ENCODE measurements around the gene RNF2. TPM values are rescaled to one million over a fixed set of nuclear protein-coding genes. Genes with fewer than 3 reads are reported as not detected.

The RNF2 gene
- total RNA-seq, 4 donors from 2014 or later, result 9.2 to 22.1 (median 20.5) TPM

DNA sequence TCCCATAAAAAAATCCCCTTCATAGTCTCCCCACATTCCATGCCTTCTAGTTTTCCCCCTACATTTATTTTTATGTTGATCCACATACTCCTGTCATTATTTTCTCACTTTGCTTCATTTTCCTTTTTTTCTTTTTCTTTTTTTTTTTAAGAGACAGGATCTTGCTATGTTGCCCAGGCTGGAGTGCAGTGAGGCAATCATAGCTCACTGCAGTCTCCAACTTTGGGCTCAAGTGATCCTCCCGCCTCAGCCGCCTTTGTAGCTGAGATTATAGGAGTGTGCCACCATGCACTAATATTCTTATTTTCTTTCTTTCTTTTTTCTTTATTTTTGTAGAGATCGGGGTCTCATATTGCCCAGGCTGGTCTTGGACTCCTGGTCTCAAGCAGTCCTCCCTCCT is 7.8 kb downstream of the RNF2 start:
- TF ChIP-seq, protein P1, sequence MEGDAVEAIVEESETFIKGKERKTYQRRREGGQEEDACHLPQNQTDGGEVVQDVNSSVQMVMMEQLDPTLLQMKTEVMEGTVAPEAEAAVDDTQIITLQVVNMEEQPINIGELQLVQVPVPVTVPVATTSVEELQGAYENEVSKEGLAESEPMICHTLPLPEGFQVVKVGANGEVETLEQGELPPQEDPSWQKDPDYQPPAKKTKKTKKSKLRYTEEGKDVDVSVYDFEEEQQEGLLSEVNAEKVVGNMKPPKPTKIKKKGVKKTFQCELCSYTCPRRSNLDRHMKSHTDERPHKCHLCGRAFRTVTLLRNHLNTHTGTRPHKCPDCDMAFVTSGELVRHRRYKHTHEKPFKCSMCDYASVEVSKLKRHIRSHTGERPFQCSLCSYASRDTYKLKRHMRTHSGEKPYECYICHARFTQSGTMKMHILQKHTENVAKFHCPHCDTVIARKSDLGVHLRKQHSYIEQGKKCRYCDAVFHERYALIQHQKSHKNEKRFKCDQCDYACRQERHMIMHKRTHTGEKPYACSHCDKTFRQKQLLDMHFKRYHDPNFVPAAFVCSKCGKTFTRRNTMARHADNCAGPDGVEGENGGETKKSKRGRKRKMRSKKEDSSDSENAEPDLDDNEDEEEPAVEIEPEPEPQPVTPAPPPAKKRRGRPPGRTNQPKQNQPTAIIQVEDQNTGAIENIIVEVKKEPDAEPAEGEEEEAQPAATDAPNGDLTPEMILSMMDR (IDR thresholded peaks at IDR 0.05; ENCODE audit: low read depth), result no peak

DNA sequence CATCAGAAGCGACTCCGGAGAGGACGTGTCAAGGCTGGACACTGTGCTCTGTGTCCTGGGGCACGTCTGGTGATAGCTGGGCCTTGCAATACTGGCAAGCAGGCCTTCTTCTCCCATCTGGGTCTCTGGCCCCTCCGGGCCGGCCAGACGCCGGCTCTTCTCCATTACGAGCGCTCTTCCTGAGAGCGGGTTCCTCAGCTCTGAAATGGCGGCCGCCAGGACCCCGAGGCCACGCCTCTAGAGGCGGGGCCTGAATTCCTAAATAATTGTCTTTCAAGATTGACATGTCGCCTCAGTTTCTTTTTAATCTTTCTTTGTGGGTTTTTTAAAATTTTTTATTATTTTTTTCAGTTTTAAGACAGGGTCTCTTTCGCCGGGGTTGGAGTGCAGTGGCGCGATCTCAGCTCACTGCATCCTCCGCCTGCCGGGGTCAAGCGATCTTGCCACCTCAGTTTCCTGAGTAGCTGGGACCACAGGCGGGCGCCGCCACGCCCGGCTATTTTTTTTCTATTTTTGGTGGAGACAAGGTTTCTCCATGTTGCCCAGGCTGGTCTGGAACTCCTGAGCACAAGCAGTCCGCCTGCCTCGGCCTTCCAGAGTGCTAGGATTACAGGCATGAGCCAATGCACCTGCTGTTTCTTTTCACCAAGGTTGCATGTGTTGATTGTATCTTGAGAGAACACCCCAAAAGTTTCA is 9.2 kb downstream of the RNF2 start:
- TF ChIP-seq, protein P1 (IDR thresholded peaks at IDR 0.05; ENCODE audit: low read depth), result no peak

DNA sequence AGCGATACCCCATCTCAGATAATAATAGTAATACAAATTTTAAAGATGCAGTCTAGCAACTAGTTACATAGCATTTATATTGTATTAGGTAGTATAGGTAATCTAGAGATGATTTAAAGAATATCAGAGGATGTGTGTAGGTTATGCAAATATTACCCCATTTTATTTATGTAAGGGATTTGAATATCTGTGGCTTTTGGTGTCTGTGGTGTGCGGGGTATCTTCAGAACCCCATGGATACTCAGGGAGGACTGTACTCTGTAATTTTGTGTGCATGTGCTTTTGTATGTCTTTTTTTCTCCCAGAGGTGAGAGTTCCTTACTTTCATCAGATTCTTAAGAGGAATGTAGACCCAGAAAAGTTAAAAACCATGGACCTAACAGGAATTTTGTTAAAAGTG is 12.8 kb downstream of the RNF2 start:
- TF ChIP-seq, protein P1 (IDR thresholded peaks at IDR 0.05; ENCODE audit: low read depth), result no peak

DNA sequence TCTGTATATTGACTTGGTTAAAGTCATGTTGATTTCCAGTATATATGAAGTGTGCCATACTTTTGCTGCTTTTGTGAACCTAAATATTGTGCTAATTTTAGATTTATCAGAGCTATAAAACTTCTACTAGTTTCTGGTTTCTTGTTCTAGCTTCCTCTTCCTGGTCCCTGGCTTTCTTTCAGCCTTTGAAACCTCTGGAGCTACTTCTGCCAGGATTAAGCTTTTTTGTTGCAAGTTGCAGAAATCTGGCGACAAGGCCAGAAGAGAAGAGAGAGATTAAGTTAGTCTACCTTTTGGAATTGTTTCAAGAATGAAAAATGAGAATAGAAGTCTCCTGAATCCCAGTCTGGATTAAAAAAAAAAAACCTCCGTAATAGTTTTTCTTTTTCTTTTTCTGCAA is 13.5 kb downstream of the RNF2 start:
- TF ChIP-seq, protein P1 (IDR thresholded peaks at IDR 0.05; ENCODE audit: low read depth), result no peak

DNA sequence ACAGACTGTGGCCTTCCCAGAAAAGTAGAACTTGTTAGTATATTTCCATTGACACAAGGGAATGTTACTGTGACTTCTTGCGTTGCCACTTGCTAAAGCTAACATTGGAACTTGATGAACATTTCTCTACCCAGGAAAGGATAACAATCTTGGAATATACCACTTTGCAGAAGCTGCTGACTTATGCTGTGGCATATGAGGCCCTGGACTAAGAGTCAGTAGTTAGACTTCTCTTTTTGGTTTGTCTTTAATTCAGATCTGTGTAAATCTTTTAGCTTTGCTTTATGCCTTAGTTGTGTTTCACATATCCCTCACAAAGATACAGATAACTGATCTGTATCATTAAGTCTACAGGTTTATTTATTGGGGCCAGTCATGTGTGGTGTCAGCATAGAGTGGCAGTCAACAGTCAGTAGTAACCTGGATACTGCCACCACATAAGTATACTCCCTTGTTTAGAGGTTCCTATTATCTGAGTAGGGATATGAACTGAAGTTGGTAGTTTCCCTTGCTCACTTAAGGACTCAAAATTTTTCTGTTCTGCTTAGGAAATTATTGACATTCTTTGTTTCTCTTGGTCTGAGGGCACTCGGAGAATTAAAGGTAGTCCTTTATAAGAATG is 14.7 kb downstream of the RNF2 start:
- TF ChIP-seq, protein P1 (IDR thresholded peaks at IDR 0.05; ENCODE audit: low read depth), result no peak

DNA sequence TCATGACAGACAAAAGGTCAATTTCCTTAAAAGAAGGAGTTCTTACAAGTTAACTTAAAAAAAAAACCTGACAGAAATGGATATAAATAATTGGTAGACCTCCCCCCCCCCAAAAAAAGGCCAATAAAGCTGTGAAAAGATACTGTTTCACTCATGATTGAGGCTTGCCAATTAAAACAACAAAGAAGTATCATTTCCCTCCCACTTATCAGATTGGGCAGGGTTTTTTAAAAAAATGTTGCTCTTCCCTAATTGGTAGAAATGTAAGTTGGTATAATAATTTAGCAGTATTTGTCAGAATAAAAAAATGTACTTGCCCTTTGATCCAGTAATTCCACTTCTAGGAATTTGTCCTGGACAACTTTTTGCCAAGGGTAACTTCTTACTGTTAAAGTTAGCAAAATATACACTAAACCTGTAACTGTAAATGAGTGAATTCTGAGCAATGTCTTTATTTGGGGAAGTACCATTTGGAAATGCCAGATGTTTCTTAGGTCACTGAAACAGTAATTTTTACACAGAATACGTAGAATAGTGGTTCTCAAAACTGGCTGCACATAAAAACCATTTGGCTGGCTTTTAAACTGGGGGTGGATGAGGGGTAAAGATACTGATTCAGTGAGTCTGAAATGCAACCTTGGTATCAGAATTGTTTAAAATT is 17.5 kb downstream of the RNF2 start:
- TF ChIP-seq, protein P1 (IDR thresholded peaks at IDR 0.05; ENCODE audit: low read depth), result no peak

DNA sequence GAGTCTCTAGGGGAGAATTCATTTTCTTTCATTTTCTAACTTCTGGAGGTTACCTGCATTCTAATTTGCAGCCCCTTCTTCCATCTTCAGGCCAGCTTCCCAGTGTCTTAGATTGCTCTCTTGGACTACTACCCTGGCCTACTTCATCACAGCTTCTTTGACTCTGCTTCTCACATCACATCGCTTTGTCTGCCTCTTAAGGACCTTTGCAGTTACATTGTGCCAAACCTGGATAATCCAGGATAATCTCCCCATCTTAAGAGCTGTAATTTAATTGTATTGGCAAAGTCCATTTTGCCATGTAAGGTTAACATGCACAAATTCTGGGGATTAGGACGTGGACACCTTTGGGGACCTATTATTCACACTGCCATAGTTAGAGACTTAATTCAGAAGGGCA is 18.4 kb downstream of the RNF2 start:
- TF ChIP-seq, protein P1 (IDR thresholded peaks at IDR 0.05; ENCODE audit: low read depth), result no peak
